Neutrophil (primary cell): ENCODE data around the gene ABTB2.

ENCODE experiments used
- H3K27ac ChIP-seq: fragments of 200-600 bp; sonication (generic); 2 replicates; pipeline ENCODE4 v1.5.1; 2016; ENCODE audit warnings: mild to moderate bottlenecking, moderate library complexity
- H3K27me3 ChIP-seq: fragments of 200-600 bp; sonication (generic); 2 replicates; pipeline ENCODE4 v1.6.0; 2016; ENCODE audit warnings: mild to moderate bottlenecking
- H3K36me3 ChIP-seq: fragments of 200-600 bp; sonication (generic); 2 replicates; pipeline ENCODE4 v1.5.1; 2017
- H3K4me1 ChIP-seq, 2 experiments: fragments of 200-600 bp in 1 of 2; sonication (generic) in 1 of 2; 1 replicate in 1 of 2; 2 replicates in 1 of 2; pipeline versions ENCODE4 v1.5.1 to v1.6.1; 2013 to 2016; ENCODE audit warnings: low read depth in 1 of 2, low read length in 1 of 2, mild to moderate bottlenecking in 1 of 2, moderate library complexity in 1 of 2; ENCODE audit not compliant: control insufficient read depth in 1 of 2, insufficient read depth in 1 of 2
- H3K4me3 ChIP-seq, 2 experiments: fragments of 200-600 bp in 1 of 2; sonication (generic) in 1 of 2; 1 replicate in 1 of 2; 2 replicates in 1 of 2; pipeline ENCODE4 v1.5.1; 2013 to 2016; ENCODE audit warnings: low read depth in 1 of 2, low read length in 1 of 2, mild to moderate bottlenecking in 1 of 2, moderate library complexity in 1 of 2
- H3K9me3 ChIP-seq: fragments of 200-600 bp; sonication (generic); 2 replicates; pipeline ENCODE4 v1.5.1; 2016
- TF ChIP-seq, protein P1 (sequence below): fragments of 200-600 bp; sonication (generic); IDR thresholded peaks from 2 replicates; pipeline ENCODE4 v1.5.1; 2016; ENCODE audit warnings: antibody characterized with exemption

Gene ABTB2

DNA sequence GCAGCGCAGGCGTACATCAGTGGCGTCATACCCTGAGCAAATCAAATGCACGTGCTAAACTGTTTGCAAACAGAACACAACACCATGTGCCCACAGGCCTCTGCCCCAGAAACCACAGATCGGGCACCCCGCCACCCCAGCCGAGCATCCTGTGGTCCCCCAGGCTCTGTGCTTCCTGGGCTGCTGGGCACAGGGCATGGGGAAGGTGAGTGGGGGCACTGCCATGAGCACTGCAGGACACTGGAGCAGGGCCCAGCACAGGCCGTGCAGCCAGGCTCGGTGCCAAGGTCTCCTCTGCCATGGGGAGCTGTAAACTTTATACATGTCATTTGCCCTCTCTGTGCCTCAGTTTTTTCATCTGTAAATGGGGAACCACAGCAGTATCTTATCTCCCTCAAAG, 189.8 kb downstream of the ABTB2 start:
- Histone ChIP-seq H3K27ac (no peak overlapping the region), H3K36me3 (peaks cover 74% of the 10 kb centered on the region), H3K4me3 (no peak overlapping the region), H3K27me3 (no peaks in the 10 kb centered on the region), H3K9me3 (no peaks in the 10 kb centered on the region), H3K4me1 (no peaks in the 10 kb centered on the region)
- TF ChIP-seq, protein P1, sequence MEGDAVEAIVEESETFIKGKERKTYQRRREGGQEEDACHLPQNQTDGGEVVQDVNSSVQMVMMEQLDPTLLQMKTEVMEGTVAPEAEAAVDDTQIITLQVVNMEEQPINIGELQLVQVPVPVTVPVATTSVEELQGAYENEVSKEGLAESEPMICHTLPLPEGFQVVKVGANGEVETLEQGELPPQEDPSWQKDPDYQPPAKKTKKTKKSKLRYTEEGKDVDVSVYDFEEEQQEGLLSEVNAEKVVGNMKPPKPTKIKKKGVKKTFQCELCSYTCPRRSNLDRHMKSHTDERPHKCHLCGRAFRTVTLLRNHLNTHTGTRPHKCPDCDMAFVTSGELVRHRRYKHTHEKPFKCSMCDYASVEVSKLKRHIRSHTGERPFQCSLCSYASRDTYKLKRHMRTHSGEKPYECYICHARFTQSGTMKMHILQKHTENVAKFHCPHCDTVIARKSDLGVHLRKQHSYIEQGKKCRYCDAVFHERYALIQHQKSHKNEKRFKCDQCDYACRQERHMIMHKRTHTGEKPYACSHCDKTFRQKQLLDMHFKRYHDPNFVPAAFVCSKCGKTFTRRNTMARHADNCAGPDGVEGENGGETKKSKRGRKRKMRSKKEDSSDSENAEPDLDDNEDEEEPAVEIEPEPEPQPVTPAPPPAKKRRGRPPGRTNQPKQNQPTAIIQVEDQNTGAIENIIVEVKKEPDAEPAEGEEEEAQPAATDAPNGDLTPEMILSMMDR: no peak

DNA sequence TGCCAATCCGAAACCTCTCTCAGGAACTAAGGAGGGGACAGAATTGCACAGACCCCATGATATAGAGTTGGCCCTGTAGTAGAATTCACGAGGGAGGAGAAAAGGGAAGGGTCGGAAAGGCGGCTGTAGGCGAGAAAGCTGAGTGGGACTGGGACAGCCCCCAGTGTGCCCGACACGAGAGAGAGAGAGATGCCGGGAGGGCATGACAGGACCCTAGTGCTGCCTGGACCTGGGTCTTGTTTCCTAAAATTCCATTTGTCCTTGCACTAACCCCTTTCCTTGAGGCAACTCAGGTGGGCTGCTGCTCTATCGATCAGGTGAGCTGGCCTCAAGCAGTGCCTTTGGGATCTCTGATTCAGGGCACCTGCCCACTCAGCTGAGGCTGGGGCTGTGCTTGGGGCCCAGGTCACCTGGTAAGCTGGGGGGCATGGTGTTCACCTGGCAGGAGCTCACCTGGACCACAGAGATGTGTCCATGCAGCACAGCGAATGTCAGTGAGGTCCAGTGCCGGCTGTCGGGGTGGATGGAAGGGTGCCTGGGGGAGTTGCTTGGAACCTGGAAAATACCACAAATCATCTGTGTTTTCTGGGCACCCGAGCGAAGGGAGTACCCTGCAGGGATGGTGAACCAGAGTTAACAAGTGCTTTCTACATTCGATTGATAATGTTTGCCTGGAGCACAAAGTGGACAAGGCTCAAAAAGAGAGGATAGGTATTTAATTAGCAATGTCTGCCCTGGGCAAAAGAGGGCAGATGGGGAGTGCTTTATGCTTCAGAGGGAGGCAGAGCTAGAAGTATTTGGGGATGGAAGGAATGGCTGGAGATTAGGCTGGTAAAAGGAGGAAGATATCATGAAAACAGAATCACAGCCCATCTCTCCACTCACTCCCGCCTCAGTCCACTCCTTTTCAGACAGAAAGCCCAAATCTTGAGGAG, 190.7 kb downstream of the ABTB2 start:
- Histone ChIP-seq H3K36me3 (peaks cover 79% of the 10 kb centered on the region), H3K4me1 (no peaks in the 10 kb centered on the region)

DNA sequence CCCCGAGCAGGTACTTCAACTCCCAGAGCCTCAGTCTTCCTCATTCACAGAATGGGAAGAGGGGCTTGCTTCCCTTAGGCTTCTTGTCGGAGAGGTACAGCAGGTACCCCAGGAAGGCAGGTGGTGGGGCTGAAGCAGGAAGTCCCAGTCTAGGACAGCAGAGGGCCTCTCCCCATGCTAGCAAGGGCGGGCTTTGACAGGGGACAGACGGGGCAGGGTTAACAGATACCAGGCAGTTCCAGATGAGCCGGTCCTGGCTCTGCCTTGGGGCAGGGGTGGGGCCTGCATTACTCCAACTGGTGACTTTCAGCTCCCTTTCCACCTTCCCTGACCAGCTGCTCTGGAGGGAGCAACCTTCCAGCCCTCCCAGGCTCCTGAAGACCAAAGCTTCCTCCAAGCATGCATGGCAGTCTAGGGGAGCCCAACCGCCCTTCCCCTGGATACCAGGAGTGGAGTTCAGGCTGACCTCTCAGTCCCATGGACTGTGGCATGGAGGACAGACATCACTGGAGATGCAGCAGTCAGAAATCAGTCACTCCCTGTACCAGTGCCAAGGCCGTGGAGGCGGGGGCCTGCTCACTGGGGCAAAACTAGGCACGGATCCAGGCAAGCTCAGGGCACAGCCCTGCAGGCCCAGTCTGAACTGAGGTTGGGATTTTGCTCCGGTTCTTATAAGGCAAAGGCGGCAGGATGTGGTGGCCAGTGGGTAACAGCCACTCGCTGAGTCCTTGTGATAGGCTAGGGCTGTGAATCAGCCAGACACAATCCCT, 191.8 kb downstream of the ABTB2 start:
- Histone ChIP-seq H3K27me3 (no peaks in the 10 kb centered on the region), H3K27ac (no peak overlapping the region), H3K4me3 (no peak overlapping the region), H3K4me1 (no peaks in the 10 kb centered on the region), H3K9me3 (no peaks in the 10 kb centered on the region), H3K36me3 (peaks cover 90% of the 10 kb centered on the region)
- TF ChIP-seq, protein P1: no peak

More for the DNA sequence above, 190.7 kb downstream of the ABTB2 start:
- Histone ChIP-seq H3K4me3 (no peak overlapping the region), H3K27ac (no peak overlapping the region), H3K27me3 (no peaks in the 10 kb centered on the region), H3K9me3 (no peaks in the 10 kb centered on the region)
- TF ChIP-seq, protein P1: no peak

DNA sequence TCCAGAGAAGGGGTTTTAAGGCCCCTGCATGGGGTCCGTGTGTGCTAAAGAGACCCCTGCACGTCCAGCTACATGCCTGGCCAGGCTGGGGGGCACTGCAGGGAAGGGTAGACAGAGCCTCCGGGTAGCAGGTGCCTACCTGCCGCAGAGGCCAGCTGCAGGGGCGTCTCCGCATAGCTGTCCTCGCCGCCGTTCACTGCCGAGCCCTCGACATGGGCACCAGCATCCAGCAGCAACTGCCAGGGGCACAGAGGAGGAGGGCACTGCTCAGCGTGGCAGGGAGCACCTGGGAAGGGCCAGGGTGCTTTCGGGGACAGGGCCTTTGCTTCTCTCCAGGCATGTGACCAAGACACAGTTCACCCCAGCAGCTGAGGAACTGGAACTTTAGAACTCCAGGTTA, 192.7 kb downstream of the ABTB2 start:
- Histone ChIP-seq H3K27me3 (no peaks in the 10 kb centered on the region), H3K4me1 (no peaks in the 10 kb centered on the region), H3K9me3 (no peaks in the 10 kb centered on the region), H3K4me3 (no peak overlapping the region), H3K27ac (no peak overlapping the region), H3K36me3 (peaks cover 90% of the 10 kb centered on the region)
- TF ChIP-seq, protein P1: no peak

DNA sequence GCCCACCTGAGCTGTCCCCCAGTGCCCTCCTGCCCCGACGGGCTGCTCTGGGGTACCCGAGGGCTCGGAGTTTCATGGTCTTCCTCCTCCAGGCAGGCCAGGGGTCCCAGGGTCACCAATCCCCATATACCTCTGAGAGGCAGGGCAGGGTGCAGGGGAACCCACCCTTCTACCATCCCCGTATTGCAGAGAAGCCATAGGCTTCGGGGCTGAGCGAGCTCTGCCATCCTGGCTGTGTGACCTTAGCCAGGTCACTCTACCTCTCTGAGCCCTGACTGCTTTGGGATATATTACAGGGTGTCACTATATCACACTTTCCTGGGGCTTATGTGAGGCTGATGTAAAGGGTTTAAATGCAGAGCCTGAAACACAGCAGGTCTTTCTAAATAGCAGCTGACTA, 195.0 kb downstream of the ABTB2 start:
- Histone ChIP-seq H3K27me3 (no peaks in the 10 kb centered on the region), H3K36me3 (peaks cover 97% of the 10 kb centered on the region), H3K4me3 (no peak overlapping the region), H3K27ac (no peak overlapping the region), H3K4me1 (no peaks in the 10 kb centered on the region), H3K9me3 (no peaks in the 10 kb centered on the region)
- TF ChIP-seq, protein P1: no peak
